ENCODE measurements around the gene USP2.

DNA sequence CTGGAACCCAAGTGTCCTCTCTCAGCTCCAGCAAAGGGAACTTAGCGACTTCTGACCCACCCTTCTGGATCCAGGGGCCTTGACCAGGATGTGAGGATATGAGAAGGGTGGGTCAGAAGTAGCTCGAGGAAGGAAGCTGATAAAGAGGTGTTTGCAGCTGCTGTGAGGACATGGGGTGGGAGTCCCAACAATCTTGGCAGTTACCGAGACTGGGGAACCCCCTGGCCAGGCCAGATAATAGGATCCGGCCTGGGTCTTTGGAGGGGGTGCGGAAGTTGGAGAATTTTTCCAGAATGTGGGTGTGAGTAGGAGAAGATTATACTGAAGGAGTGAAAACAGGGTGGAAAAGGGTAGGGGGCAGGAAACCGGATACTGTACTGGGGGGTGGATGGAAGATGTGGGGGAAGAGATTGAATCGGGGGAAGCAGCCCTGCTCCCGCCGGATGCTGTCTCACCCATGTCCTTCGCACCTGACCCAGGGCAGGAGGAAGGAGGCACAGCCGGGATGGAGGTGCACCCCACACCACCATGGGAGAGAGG is 61.7 kb downstream of the USP2 start:
- TF ChIP-seq POLR2A (IDR thresholded peaks at IDR 0.05): no peak
- TF ChIP-seq, protein P1, sequence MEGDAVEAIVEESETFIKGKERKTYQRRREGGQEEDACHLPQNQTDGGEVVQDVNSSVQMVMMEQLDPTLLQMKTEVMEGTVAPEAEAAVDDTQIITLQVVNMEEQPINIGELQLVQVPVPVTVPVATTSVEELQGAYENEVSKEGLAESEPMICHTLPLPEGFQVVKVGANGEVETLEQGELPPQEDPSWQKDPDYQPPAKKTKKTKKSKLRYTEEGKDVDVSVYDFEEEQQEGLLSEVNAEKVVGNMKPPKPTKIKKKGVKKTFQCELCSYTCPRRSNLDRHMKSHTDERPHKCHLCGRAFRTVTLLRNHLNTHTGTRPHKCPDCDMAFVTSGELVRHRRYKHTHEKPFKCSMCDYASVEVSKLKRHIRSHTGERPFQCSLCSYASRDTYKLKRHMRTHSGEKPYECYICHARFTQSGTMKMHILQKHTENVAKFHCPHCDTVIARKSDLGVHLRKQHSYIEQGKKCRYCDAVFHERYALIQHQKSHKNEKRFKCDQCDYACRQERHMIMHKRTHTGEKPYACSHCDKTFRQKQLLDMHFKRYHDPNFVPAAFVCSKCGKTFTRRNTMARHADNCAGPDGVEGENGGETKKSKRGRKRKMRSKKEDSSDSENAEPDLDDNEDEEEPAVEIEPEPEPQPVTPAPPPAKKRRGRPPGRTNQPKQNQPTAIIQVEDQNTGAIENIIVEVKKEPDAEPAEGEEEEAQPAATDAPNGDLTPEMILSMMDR (IDR thresholded peaks at IDR 0.05): no peak
